CD4-positive, alpha-beta T cell treated with Interleukin-17A for 1 hour (primary cell): ENCODE measurements around the gene DLGAP3.
A peak's percentile ranks its signal among the peaks of the same experiment; 100 is the strongest.

Source experiments
- DNase-seq: peaks from one replicate; pipeline ENCODE4 v3.0.0-alpha.2; 2020

Gene DLGAP3

GRCh38 chr1:34904236-34905097, 25.0 kb downstream of the DLGAP3 start:
- DNase-seq: no peak

DNA sequence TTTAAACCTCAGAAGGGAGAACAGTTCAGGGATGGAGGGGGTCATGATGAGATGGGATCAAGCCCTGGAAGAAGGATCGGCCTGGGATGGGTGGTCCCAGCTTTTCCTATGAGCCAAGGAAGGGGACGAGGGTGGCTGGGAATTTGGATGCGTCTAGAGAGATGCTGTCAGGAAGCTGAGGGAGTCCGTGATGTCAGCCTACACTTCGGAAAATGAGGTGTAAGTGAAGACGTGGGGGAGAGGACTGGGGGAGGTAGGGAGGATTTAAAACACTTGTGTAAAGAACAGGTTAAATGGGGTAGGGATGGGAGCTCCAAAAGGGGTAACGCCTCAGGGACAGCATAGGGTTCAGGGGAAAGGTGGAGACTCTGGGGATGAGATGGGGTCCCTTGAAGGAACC, 27.5 kb downstream of the DLGAP3 start:
- no peak for DNase-seq

- no peak for DNase-seq
Measured at GRCh38 chr1:34900775-34901502, 28.5 kb downstream of the DLGAP3 start.

DNA sequence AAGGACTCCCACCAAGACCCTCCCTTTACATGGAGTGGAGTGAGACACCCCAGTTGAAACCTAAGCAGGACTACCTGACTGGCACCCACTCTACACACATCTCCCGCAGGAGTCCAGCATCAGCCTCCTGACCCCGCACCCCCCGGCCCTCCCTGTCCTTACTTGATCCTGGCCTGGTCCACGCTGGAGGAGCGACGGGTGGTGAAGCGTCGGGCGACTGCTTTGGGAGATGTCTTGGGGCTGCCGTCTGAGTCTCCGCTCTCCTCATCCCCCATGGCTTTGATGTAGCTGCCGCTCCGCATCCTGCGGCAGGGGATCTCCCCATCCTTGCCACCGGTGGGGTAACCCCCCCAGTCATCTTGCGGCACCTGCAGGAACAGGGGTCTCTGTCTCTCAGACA, 29.5 kb downstream of the DLGAP3 start:
- DNase-seq: no peak

- DNase-seq: no peak
Measured at GRCh38 chr1:34899471-34899870, 30.0 kb downstream of the DLGAP3 start.

- DNase-seq: no peak
Measured at GRCh38 chr1:34898330-34898761, 31.1 kb downstream of the DLGAP3 start.

GRCh38 chr1:34896612-34897011, 32.8 kb downstream of the DLGAP3 start:
- DNase-seq: peak; percentile 13

DNA sequence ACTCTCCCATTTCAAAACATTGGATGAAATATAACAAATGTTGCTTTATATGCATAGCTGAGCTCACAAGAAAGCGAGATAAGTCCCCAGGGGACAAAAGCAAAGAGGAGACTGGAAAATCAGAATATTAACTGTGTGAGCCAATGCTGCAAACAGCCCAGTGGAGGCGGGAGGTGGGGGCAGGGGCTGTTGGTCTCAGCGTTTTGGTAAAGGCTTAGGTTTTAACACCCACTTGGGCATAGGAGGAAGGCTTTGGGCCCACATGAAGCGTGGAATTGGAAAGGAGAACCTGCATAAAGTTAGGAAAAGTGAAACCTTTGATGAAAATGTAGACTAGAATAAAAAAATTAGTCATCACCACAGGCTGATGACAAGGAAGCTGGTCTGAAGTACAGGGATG, 39.7 kb downstream of the DLGAP3 start:
- no peak for DNase-seq

DNA sequence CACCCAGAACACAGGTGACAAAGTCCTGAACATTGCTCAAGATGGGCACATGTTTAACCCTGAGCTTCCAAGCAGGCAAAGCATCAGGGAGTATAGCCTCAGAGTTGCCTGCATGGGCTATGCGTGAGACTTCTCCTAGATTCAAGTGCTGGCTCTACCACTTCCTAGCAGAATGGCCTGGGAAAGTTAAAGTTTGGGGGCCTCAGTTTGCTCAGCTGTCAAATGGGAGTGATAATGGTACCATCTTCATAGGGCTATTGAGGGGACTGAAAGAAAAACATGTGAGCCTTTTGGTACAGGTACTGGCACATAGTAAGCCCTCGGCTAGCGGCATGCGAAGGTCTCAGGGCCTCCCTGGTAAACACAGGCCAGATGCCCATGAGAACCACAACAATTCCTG, 41.9 kb downstream of the DLGAP3 start:
- no peak for DNase-seq

DNA sequence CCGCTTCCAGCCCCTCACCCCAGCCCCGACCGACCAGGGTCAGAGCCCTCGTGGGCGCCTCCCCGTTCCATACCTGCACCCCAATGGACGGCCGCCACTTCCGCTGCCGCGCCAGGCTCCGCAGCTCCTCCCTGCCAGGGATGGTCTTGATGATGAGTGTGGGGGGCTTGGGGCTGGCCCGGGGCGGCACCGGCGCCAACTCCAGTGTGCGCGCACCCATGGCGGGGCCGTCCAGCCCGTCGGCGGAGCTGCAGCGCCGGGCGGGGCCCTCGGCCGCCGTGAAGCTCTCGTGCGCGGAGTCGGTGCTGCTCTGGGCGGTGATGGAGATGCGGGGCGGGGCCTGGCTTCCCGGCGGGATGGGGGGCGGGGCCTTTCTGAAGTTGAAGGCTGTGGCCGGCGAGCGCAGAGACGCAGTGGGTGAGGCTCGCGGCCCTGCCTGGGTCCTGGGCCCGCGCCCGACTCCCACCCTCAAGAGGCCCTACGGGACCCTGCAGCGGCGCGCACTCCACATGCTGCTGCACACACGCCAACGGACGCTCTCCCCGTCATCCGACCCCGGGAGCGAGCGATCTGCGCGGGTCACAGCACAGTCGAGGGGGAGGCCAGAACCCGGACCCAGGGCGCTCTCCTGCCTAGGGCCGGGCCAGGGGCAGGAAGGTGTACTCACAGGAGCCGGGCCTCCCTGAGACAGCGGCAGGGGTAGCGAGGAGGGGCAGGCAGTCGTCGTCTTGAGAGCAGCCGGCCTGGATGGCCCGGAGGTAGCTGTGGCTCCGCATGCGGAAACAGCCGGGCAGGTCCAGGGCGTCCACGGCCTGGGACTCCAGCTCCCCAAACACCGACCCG, 43.8 kb downstream of the DLGAP3 start:
- peak; percentile 46 for DNase-seq

GRCh38 chr1:34884961-34885360, 44.5 kb downstream of the DLGAP3 start:
- no peak for DNase-seq

- no peak for DNase-seq
Measured at GRCh38 chr1:34884536-34884935, 44.9 kb downstream of the DLGAP3 start.

DNA sequence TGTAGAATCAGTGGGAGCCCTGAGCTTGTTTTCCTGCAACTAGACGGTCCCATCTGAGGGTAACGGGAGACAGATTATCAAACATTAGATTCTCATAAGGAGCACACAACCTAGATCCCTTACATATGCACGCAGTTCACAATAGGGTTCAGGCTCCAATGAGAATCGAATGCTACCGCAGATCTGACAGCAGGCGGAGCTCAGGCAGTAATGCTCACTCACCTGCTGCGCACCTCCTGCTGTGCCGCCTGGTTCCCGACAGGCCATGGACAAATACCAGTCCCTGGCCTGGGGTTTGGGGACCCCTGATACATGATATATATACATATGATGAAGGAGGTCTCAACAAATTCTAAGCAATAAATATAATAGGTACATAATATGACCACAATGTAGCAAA, 50.2 kb downstream of the DLGAP3 start:
- DNase-seq: no peak

DNA sequence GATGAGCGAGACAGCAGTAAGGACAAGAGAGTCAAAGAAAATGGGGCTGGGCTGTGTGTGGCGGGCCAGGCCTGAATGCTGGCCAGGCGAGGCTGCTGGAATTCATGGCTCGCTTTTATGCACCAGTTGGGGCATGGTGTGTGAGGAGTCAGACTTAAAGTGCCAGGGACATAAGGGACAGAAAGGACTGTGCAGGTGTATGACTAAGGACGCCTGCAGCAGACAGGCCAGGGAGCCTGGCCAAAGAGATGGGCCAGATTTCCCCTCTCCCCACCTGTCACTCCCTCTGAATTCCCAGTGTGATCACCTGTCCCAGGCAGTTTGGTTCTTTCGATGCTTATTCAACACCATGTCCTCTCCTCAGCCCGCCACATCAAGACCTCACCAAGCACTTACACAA, 53.0 kb downstream of the DLGAP3 start:
- no peak for DNase-seq

DNA sequence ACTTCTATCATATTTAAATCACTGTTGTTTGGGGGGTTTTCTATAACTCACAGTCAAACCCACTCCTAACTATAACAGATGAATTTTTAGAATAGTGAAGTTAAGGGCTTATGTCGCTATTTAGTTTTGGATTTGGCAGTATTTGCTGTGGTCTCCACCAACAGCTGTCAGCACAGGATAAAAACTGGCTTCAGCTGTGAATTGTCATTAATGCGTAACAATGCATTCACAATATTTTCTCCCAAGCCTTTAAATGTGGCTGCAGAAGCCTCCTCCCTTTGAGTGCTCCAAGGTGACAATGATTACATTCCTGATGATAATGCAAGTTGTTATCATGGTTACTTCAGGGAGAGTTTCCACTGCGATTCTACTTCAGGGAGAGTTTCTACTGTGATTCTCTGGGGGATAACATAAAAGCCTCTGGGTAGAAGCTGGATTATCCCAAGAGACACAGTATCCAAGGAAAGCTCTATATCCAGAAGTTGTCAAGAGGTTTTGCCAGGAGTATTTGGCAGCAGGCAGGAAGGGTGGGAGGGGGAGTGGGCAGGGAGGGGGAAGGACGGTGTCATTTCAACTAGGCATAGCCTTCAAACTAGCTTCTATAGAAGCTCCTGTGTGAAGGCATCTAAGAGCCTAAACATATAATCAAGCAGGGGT, 55.0 kb downstream of the DLGAP3 start:
- no peak for DNase-seq

GRCh38 chr1:34872133-34872503, 57.3 kb downstream of the DLGAP3 start:
- DNase-seq: no peak

GRCh38 chr1:34871443-34872132, 57.9 kb downstream of the DLGAP3 start:
- no peak for DNase-seq

- no peak for DNase-seq
Measured at GRCh38 chr1:34870395-34870794, 59.1 kb downstream of the DLGAP3 start.

GRCh38 chr1:34869760-34870159, 59.7 kb downstream of the DLGAP3 start:
- no peak for DNase-seq

- DNase-seq: no peak
Measured at GRCh38 chr1:34868230-34869049, 61.0 kb downstream of the DLGAP3 start.

DNA sequence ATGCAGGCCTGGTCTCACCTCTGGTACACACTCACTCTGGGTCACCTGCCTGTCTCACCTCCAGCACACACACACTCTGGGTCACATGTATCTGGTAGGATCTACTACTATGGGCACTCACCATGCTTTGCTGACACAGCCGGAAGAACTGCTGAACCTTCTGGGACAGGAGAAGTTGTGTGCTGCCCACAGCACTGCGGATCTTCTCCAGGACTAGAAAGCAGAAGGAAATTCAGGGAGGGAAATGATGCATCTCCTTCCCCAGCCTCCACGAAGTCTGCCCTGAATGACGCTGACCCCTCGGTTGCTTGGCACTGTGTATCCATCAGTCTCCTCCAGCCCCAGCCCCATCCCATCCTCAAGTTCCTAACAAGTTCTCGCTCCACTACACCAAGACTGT, 62.0 kb downstream of the DLGAP3 start:
- DNase-seq: no peak
